ENCODE data around the gene DCANP1. TPM values are rescaled to one million over a fixed set of nuclear protein-coding genes. Genes with fewer than 3 reads are reported as not detected.

The DCANP1 gene
- total and polyA plus RNA-seq, 2 donors (not counting 1 experiment from before 2014, with no cell fraction given), result not detected

GRCh38 chr5:135480511-135480910, 33.4 kb upstream of the DCANP1 start:
- DNase-seq (ENCODE audit: low read depth in 2 of 2), result no peak
- Histone ChIP-seq H3K4me1 (ENCODE audit: control insufficient read depth, extremely low read depth, insufficient read depth, low read length) (no peaks in the 10 kb centered on the region), H3K9me3 (ENCODE audit: control insufficient read depth, insufficient read depth, low read depth, low read length) (no peaks in the 10 kb centered on the region), H3K79me2 (ENCODE audit: control insufficient read depth, insufficient read depth, low read length) (no peaks in the 10 kb centered on the region), H4K20me1 (ENCODE audit: control insufficient read depth, extremely low read depth, insufficient read depth, low read length) (no peaks in the 10 kb centered on the region), H2AFZ (ENCODE audit: low read length) (no peak overlapping the region), H3K36me3 (ENCODE audit: control insufficient read depth, insufficient read depth, low read length) (no peaks in the 10 kb centered on the region), H3K4me3 (replicated peaks in 1 of 4; ENCODE audit: control extremely low read depth in 1 of 4, insufficient read depth in 1 of 4, low read depth in 3 of 4, low read length in 4 of 4) (no peak overlapping the region), H3K27me3 (ENCODE audit: control insufficient read depth, insufficient read depth, low read length) (no peaks in the 10 kb centered on the region), H3K27ac (ENCODE audit: insufficient read depth, low read length) (no peak overlapping the region), H3K9ac (ENCODE audit: insufficient read depth, low read length) (no peak overlapping the region), H3K4me2 (ENCODE audit: extremely low read depth, insufficient read depth, low read length) (no peak overlapping the region)
- TF ChIP-seq EZH2 (IDR thresholded peaks at IDR 0.05; ENCODE audit: low read length, missing control alignments), result no peak
- no peak for TF ChIP-seq CTCF (conservative IDR thresholded peaks at IDR 0.05 in 1 of 2, IDR thresholded peaks at IDR 0.05 in 1 of 2; ENCODE audit: low read depth in 1 of 2, low read length in 2 of 2)

- no peak overlapping the region for H3K4me3 ChIP-seq (replicated peaks in 1 of 4; ENCODE audit: control extremely low read depth in 1 of 4, insufficient read depth in 1 of 4, low read depth in 3 of 4, low read length in 4 of 4)
Observed at GRCh38 chr5:135478938-135479337, 31.8 kb upstream of the DCANP1 start.

DNA sequence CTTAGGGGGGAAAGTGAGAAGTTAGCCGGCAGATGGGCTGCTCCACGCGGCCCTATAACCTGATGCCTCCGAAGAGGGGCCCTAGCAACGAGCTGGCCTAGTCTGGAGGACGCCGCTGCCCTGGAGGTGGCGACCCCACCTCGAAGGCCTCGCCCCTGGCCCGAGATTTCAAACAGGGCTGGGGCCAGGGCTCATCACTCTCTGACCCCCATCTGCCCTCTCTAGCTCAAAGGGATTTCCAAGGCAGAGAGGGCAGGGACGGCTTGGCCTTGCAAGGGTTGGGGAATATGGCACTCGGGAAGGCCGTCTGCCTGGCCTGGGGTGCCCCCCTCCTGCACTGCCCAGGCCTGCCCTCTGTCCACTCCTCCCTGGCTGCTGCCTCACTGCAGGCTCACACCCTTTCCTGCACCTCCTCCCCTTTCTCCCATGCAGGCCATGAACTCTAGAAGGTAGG, 30.5 kb upstream of the DCANP1 start:
- H4K20me1 ChIP-seq (ENCODE audit: control insufficient read depth, extremely low read depth, insufficient read depth, low read length), result no peaks in the 10 kb centered on the region
- no peak overlapping the region for H3K9ac ChIP-seq (ENCODE audit: insufficient read depth, low read length)
- no peaks in the 10 kb centered on the region for H3K36me3 ChIP-seq (ENCODE audit: control insufficient read depth, insufficient read depth, low read length)
- H3K27me3 ChIP-seq (ENCODE audit: control insufficient read depth, insufficient read depth, low read length), result peaks cover 3% of the 10 kb centered on the region
- H3K27ac ChIP-seq (ENCODE audit: insufficient read depth, low read length), result no peak overlapping the region
- H3K79me2 ChIP-seq (ENCODE audit: control insufficient read depth, insufficient read depth, low read length), result no peaks in the 10 kb centered on the region
- no peak for DNase-seq (ENCODE audit: low read depth in 2 of 2)
- no peak overlapping the region for H3K4me2 ChIP-seq (ENCODE audit: extremely low read depth, insufficient read depth, low read length)
- H3K4me3 ChIP-seq (replicated peaks in 1 of 4; ENCODE audit: control extremely low read depth in 1 of 4, insufficient read depth in 1 of 4, low read depth in 3 of 4, low read length in 4 of 4), result no peak overlapping the region
- H2AFZ ChIP-seq (ENCODE audit: low read length), result no peak overlapping the region
- no peaks in the 10 kb centered on the region for H3K9me3 ChIP-seq (ENCODE audit: control insufficient read depth, insufficient read depth, low read depth, low read length)
- no peaks in the 10 kb centered on the region for H3K4me1 ChIP-seq (ENCODE audit: control insufficient read depth, extremely low read depth, insufficient read depth, low read length)
- TF ChIP-seq EZH2 (IDR thresholded peaks at IDR 0.05; ENCODE audit: low read length, missing control alignments), result no peak
- TF ChIP-seq CTCF (conservative IDR thresholded peaks at IDR 0.05 in 1 of 2, IDR thresholded peaks at IDR 0.05 in 1 of 2; ENCODE audit: low read depth in 1 of 2, low read length in 2 of 2), result no peak

More at GRCh38 chr5:135478938-135479337, 31.8 kb upstream of the DCANP1 start:
- no peak for TF ChIP-seq CTCF (conservative IDR thresholded peaks at IDR 0.05 in 1 of 2, IDR thresholded peaks at IDR 0.05 in 1 of 2; ENCODE audit: low read depth in 1 of 2, low read length in 2 of 2)
- H3K4me1 ChIP-seq (ENCODE audit: control insufficient read depth, extremely low read depth, insufficient read depth, low read length), result no peaks in the 10 kb centered on the region
- DNase-seq (ENCODE audit: low read depth in 2 of 2), result no peak
- H2AFZ ChIP-seq (ENCODE audit: low read length), result no peak overlapping the region
- no peaks in the 10 kb centered on the region for H3K36me3 ChIP-seq (ENCODE audit: control insufficient read depth, insufficient read depth, low read length)
- no peak overlapping the region for H3K27ac ChIP-seq (ENCODE audit: insufficient read depth, low read length)
- H3K9me3 ChIP-seq (ENCODE audit: control insufficient read depth, insufficient read depth, low read depth, low read length), result no peaks in the 10 kb centered on the region
- H3K4me2 ChIP-seq (ENCODE audit: extremely low read depth, insufficient read depth, low read length), result no peak overlapping the region
- H4K20me1 ChIP-seq (ENCODE audit: control insufficient read depth, extremely low read depth, insufficient read depth, low read length), result no peaks in the 10 kb centered on the region
- no peak overlapping the region for H3K9ac ChIP-seq (ENCODE audit: insufficient read depth, low read length)
- no peaks in the 10 kb centered on the region for H3K27me3 ChIP-seq (ENCODE audit: control insufficient read depth, insufficient read depth, low read length)
- no peaks in the 10 kb centered on the region for H3K79me2 ChIP-seq (ENCODE audit: control insufficient read depth, insufficient read depth, low read length)

Measured in fibroblast of lung (primary cell).